HG03342 (cell line): Measurements from ENCODE around the gene AP5Z1.

Source experiments
- ATAC-seq: cut with Tn5 transposase; IDR thresholded peaks from one replicate; pipeline ENCODE4 v1.9.1; 2021; ENCODE audit warnings: mild to moderate bottlenecking, moderate library complexity; ENCODE audit not compliant: unreplicated experiment

Gene AP5Z1

DNA sequence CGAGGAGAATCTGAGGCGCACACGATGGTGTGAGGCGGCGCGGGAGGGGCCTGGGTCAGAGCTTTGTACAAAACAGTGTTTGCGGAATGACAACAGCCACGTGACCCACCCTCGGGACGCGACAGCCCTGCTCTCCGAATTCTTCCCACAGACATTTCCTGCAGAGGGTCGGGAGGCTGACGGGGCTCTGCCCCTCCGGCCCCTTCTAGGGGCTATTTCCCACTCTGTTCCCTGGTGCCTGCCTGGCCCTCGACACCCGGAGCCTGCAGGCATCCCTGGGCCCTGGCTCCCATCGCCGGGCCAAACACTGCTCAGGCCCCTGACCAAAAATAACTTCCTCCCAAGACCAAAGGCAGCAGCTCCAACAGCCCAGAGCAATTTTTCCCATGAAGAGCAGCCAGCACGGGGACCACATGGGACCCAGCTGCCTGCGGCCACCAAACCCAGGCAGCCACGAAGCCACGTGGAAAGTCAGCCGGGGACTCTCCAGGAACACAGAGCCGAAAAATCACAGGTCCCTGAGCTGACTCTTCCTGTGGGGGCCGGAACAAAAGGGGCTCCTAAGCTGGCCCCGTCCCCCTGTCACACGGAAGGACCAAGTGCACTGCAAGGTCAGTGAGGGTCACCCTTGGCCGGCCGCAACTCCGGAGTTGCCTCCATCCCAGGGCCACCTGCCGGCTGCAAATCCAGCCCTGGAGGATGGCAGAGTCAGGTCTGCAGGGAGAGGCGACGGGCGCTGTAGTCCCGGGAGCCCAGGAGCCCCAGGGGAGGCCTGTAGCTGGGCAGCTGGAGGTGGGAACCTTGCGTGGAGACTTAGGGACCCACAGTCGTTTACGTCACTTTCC lies 44.4 kb downstream of the AP5Z1 start:
- ATAC-seq = no peak

- ATAC-seq = no peak
Observed at GRCh38 chr7:4820405-4820966, 45.1 kb downstream of the AP5Z1 start.

DNA sequence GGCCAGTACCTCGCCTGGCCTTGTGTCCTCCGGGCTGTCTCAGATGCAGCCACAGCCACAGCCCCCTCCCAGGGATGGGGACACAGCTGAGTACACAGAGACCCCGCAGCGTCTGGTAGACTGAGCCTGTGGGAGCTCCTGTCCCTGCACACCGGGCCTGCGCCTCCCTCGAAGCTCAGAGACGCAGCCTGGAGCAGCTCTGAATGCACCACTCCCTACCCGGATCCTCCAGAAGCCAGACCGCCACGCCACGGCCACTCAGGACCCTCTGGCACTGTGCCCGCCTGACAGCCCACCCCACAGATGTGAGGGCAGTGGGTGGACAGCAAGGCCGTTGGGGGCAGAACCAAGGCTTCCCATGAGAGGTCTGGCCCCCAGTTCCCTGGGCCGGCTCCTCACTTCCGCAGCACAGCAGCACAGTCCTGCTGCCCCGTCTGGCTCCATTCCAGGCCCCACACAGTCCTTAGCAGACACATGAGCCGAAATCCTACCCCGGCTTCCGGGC lies 45.6 kb downstream of the AP5Z1 start:
- no peak for ATAC-seq

DNA sequence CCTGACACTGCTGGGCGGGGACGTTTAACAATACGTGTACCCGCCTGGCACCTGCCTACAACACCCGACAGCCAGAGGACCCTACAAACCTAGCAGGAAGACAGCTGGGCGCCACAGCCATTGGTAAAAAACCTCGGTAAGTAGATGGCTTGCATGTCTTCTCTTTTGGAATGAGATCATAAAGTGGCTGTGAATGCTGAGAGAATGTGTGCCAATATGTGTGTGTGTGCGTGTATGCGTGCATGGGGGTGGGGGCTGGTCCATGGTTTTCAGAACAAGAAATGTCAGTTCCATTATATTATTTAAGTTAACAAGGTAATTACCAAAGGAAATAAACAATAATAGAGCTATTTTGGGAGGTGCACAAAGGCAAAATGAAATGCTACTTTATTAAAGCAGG lies 47.3 kb downstream of the AP5Z1 start:
- ATAC-seq = no peak

DNA sequence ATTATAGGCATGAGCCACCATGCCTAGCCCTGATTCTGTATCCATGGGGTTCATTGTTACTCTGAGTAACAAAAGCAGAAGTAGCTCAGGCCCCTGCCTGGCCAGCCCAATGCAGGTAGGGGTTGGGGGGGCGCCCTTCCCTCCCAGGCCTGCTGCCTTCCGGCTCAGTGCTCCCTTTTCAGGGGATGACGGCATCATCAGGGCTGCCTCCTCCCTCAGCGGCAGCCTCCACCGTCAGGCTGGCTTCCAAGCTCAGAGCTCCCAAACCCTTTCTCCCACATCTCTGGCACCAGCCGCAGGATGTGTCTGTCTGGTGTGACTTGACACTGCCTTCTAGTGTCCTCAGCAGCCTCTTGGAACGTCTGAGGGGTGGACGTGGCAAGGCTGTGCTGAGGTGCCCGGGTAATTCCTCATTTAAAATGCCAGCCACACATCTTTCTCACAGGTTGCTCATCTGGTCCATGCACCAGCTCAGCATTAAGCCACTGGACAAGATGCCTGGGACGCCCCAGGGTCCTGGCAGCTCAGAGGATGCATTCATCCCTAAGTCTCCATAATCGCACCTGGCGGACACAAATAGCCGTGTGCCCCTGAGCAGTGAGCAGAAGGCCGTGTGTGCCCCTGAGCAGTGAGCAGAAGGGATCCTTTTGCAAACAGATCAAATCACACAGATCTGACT lies 48.2 kb downstream of the AP5Z1 start:
- ATAC-seq = no peak

- no peak for ATAC-seq
Observed at GRCh38 chr7:4824120-4824775, 48.8 kb downstream of the AP5Z1 start.

DNA sequence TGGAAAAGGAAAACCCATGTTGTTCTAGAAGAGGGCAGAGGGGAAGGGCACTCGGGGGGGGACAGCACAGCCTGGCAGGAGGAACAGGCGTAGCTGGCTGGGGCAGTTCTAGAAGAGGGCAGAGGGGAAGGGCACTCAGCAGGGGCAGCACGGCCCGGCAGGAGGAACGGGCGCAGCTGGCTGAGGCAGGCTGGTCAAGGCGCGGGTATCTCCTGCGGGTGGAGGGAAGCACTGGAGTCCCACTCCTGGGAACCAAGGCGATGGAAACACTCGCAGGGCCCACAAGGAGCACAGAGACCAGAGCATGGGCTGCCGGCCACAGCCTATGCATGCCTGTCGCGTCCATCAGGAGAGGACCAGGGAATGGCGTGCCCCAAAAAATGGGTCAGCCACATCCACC lies 49.7 kb downstream of the AP5Z1 start:
- ATAC-seq = no peak

- ATAC-seq = no peak
Observed at GRCh38 chr7:4828720-4829383, 53.4 kb downstream of the AP5Z1 start.

GRCh38 chr7:4830176-4830575 lies 54.8 kb downstream of the AP5Z1 start:
- ATAC-seq = no peak

- ATAC-seq = no peak
Observed at GRCh38 chr7:4831723-4832495, 56.5 kb downstream of the AP5Z1 start.

GRCh38 chr7:4832711-4833110 lies 57.3 kb downstream of the AP5Z1 start:
- no peak for ATAC-seq

GRCh38 chr7:4833176-4833575 lies 57.8 kb downstream of the AP5Z1 start:
- no peak for ATAC-seq

- no peak for ATAC-seq
Observed at GRCh38 chr7:4833691-4834600, 58.5 kb downstream of the AP5Z1 start.

GRCh38 chr7:4834601-4835397 lies 59.4 kb downstream of the AP5Z1 start:
- no peak for ATAC-seq

- ATAC-seq = no peak
Observed at GRCh38 chr7:4835398-4836205, 60.2 kb downstream of the AP5Z1 start.

DNA sequence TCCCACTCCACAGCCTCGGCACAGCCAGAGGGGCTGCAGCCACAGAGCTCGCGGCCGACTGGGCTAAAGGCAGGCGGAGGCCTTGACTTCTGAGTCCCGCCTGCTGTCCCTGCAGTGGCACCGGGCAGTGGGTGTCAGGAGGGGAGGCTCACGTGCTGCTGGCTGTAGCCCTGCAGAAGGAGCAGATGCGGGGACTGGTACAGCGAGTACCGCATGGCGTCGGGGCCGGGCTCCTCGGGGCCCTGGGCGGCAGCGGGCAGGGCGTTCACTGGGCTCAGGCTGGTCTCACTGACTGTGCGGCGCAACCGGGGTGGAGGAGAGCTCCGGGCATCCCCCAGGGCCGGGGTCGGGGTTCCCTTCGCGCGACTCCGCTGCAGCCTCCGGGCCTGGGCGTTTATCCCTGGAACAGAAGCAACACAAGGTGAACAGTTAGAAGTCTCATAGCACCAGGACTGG lies 60.8 kb downstream of the AP5Z1 start:
- ATAC-seq = no peak
